AG09319 (cell line): ENCODE measurements around the gene AMZ2.
A peak's percentile ranks its signal among the peaks of the same experiment; 100 is the strongest.

Experiments used
- DNase-seq: peaks from one replicate; pipeline ENCODE4 v3.0.0-alpha.2; 2010; ENCODE audit warnings: low read depth; ENCODE audit errors: extremely low read depth
- CTCF ChIP-seq: IDR thresholded peaks from 2 replicates; pipeline ENCODE4 v1.5.1; 2011; ENCODE audit warnings: low read depth, mild to moderate bottlenecking, inconsistent platforms, low read length, moderate library complexity

The AMZ2 gene

GRCh38 chr17:68294196-68294555 lies 46.3 kb downstream of the AMZ2 start:
- no peak for TF ChIP-seq CTCF
- DNase-seq = no peak

- TF ChIP-seq CTCF = no peak
- no peak for DNase-seq
Observed at GRCh38 chr17:68294617-68295016, 46.8 kb downstream of the AMZ2 start.

GRCh38 chr17:68295086-68295485 lies 47.2 kb downstream of the AMZ2 start:
- TF ChIP-seq CTCF = no peak
- DNase-seq = no peak

GRCh38 chr17:68296217-68297191 lies 48.7 kb downstream of the AMZ2 start:
- no peak for TF ChIP-seq CTCF
- DNase-seq = no peak

- no peak for TF ChIP-seq CTCF
- peak; percentile 76 for DNase-seq
Observed at GRCh38 chr17:68297195-68297594, 49.4 kb downstream of the AMZ2 start.

- TF ChIP-seq CTCF = no peak
- no peak for DNase-seq
Observed at GRCh38 chr17:68298601-68299000, 50.8 kb downstream of the AMZ2 start.

GRCh38 chr17:68299817-68300216 lies 52.0 kb downstream of the AMZ2 start:
- no peak for DNase-seq
- TF ChIP-seq CTCF = no peak
